HG02884 (cell line): ENCODE results near the gene INS.
"Not testable (repeated sequence)": the region's sequence is repeated elsewhere in the genome, so short reads cannot be mapped to it uniquely, and the experiment has no call there.

Source experiments
- ATAC-seq: cut with Tn5 transposase; IDR thresholded peaks from one replicate; pipeline ENCODE4 v1.9.1; 2021; ENCODE audit warnings: mild to moderate bottlenecking, moderate library complexity; ENCODE audit not compliant: unreplicated experiment

The INS gene

GRCh38 chr11:2135648-2136201 is 25.3 kb downstream of the INS start:
- no peak for ATAC-seq

- no peak for ATAC-seq
These were observed 25.9 kb downstream of the INS start for GRCh38 chr11:2135018-2135569.

DNA sequence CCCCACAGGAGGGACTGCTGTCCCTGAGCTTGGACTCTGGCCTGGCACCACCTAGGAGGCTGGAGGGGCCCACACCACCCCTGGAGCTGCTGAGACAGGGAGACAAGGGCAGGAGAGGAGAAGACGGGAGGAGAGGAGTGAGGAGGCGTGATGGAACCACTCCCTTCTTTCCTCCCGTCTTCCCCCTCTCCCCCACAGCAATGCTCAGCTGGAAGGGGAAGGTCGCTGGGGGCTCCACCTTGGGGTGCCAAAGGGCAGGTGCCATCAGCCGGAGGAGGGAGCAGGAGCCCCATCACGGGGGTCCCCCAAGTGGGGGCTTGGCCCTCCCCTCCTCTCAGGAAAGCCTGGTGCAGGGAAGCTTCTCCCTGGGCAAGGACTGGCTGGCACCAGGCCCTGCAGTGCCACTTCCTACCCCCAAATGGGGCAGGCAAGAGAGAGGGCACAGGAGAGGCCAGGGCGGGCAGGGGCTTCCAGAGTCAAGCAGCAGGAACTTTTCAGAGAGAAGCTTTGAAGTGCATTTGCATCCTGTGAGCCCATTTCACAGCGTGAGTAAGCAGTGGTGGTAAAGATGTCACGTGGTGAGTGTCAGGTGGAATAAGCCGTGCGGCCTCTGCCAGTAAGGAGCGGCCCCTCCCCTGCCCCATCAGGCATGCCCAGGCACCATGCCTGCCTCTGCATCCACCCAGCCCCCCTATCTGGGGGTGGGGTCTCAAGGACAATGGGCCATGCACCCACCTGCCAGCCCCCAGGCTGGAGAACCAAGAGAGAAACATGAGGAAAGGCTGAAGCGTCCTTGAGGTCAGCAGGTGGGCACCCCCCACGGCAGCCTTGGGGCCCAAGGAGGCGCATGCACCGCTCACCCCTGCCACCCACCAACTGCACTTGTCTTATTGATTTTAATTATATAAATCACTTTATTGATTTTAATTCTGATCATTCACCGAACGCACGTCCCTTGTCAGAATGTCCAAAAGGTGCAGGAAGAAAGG is 26.7 kb downstream of the INS start:
- ATAC-seq = no peak

DNA sequence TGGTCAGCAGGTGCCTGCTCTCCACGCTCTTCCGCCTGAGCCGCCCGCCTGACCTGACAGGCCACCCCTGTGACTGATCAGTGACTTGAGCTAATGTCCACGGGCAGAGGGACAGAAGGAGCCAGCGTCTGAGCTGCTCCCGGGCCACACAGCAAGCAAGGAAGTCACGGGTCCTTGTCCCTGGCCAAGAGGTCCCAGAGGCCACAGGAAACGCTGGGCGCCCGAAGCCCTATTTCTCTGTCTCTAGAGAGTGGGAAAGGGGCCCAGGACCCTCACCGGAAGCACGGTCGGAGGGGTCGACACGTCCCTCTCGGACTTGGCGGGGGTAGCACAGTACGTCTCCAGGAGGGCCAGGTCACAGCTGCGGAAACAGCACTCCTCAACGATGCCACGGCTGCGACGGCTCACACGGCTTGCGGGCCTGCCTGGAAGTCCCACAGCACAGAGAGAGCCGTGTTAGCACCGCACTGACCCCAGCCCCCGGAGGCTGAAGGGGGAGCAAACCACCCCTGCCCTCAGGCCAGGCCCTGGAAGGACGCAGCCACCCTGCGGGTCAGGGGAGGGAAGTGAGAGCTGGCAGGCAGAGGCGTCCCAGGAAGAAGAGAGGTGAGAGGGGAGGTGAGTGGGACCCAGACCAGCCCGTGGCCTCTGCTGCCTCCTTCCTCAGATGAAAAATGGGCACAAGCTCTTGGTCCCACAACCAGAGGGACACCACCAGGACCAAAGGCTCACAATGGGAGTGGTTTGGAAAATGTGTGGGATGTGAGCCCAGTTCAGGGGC is 27.6 kb downstream of the INS start:
- no peak for ATAC-seq

- ATAC-seq = no peak
These were observed 28.2 kb downstream of the INS start for GRCh38 chr11:2132874-2133240.

DNA sequence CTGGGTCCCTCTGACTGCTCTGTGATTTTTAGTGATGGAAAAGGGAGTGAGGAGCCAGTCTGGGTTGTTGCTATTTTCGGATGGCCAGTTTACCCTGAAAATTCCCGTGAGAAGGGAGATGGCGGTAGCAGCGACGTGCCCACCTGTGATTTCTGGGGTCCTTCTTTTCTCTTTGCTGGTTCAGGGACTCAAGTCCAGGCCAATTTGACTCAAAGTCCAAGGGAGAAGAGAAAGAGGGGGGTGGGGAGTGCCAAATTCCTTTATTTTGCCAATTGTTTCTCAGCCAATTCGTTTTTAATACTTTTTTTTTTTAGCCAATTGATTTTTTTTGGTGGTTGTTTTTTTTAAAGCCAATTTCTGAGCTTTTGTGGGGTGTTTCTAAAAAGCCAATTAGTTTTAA is 28.8 kb downstream of the INS start:
- ATAC-seq = no peak

- ATAC-seq = no peak
These were observed 29.4 kb downstream of the INS start for GRCh38 chr11:2131371-2132236.

DNA sequence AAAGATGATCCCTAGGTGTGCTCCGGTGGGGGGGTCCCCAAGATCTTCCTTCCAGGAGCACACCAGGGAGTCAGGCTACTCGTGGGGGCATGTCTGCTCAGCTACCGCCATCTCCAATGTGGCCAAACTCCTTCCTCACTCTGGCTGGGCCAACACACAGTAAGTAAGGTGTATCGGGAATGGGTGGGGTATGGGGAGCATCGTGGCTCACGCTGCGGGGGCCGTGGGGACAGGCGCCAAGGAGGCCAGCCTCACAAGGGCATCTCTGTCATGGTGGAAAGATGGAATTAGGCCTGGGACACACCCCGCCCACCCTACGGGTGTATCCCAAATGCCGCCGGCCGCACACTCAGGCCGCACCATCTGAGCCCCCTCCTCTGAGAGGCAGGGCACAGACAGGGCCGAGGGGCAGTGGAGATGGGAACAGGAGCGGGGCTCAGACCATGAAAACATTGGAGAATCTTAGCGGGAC is 30.1 kb downstream of the INS start:
- ATAC-seq = no peak

DNA sequence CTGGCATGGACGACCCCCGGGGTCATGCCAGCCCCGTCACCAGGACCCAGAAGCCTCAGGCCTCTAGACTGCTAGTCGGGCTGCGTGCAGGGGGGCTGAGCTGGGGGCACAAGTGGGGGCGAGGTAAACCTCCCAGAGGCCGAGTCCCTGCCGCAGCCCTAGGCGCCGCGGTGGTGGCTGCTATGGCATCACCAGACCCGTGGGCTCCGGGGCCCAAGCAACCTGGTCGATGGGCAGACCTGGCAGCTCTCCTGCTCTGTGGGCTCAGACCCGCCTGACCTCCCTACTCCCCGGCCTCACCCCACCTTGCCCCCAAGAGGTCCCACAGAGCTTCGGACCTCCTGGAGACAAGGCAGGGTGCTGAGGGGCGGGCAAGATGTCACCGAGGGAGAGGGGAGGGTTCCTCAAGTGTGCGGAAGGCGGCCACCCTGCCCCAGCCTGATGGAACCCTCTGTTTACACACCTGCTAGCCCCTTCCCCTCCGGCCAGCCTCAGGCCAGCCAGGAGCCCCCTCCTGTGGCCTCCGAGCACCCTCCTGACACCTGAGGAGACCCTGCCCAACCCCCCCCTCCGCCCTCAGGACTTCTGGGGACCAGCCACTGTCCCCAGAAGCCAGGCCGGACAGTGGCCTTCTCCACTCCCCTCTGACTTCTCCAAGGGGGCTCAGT is 31.2 kb downstream of the INS start:
- no peak for ATAC-seq

GRCh38 chr11:2129308-2129698 is 31.7 kb downstream of the INS start:
- no peak for ATAC-seq

DNA sequence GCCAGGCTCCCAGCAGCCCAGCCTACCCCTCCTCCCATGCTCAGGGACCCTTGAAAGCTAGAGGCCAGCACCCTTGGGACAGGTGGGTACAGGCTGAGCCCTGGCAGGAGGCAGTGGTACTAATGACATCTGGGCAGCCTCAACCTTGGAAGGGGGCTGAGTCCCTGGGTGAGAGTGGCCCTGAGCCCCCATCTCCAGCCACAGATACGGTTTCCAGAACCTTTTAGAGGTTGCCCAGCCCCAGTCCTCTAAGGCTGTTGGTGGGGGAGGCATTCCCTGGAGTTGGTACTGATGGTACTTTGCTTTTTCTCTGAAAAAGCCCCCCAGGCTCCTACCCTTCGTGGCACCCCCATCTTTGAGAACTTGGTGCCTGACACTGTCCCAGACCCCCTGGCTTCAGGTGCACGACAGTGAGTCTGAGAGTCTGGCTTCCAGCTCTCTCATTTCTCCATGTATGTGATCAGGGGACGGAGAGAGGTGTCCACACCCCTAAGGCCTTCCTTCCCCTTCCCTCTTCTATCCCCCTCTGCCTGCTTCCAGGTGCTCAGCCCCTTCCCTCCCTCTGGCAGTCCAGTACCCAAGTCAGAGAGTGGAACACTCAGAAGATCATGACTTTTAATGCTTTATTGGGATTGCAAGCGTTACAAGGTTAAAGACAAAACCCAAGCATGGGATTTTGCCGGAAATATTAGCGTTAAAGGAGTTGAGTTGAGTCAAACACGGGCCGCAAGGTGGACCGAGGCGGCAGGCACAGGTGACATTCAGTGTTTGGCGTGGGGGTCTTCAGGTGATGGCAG is 32.3 kb downstream of the INS start:
- ATAC-seq = no peak

- ATAC-seq = no peak
These were observed 32.9 kb downstream of the INS start for GRCh38 chr11:2128130-2128510.

GRCh38 chr11:2127482-2128129 is 33.4 kb downstream of the INS start:
- ATAC-seq = no peak

DNA sequence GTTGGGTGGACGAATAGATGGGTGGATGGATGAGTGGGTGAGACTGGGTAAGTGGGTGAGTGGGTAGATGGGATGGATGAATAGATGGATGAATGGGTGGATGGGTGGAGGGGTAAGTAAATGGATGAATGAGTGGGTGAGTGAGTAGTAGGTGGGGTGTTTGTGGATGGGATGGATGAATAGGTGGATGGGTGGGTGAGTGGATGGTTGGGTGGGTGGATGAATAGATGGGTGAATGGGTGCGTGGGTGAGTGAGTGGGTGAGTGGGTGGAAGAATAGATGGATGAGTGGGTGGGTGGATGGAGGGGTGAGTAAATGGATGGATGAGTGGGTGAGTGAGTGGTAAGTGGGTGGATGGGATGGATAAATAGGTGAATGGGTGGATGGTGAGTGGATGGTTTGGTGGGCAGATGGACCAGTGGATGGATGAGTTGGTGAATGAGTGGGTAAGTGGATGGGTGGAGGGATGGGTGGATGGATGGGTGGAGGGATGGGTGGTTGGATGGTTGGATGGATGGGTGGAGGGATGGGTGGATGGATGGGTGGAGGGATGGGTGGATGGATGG is 34.4 kb downstream of the INS start:
- no peak for ATAC-seq

GRCh38 chr11:2124736-2125484 is 36.1 kb downstream of the INS start:
- not testable (repeated sequence) for ATAC-seq

- ATAC-seq = no peak
These were observed 37.4 kb downstream of the INS start for GRCh38 chr11:2123628-2123960.

DNA sequence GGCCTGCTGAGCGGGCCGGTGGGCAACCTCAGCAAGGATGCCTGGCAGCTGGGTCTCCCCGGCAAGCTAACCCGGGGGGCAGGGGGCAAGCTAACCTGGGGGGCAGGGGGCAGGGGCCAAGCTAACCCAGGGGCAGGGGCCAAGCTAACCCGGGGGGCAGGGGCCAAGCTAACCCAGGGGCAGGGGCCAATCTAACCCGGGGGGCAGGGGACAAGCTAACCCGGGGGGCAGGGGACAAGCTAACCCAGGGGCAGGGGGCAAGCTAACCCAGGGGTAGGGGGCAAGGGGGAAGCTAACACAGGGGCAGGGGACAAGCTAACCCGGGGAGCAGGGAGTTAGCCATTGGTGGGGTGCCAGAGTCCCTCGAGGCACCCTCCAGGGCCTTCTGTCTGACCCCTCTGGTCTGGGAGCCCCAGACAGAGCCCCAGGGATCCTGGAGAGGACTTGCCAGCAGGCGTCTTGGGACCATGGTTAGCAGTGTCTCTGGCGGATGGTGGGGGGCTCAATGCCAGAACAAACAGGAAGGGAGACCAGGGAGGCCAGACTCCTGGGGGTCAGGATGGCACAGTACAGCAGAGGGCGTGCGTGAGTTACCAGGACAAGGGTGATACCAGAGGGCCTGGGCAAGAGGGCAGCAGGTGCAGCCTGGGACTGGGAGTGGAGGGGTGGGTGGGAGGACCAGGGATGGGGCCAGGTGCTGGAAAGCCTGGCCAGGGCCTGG is 37.9 kb downstream of the INS start:
- ATAC-seq = no peak
